Measurements from ENCODE around the gene PCNX2.

Gene PCNX2, protein sequence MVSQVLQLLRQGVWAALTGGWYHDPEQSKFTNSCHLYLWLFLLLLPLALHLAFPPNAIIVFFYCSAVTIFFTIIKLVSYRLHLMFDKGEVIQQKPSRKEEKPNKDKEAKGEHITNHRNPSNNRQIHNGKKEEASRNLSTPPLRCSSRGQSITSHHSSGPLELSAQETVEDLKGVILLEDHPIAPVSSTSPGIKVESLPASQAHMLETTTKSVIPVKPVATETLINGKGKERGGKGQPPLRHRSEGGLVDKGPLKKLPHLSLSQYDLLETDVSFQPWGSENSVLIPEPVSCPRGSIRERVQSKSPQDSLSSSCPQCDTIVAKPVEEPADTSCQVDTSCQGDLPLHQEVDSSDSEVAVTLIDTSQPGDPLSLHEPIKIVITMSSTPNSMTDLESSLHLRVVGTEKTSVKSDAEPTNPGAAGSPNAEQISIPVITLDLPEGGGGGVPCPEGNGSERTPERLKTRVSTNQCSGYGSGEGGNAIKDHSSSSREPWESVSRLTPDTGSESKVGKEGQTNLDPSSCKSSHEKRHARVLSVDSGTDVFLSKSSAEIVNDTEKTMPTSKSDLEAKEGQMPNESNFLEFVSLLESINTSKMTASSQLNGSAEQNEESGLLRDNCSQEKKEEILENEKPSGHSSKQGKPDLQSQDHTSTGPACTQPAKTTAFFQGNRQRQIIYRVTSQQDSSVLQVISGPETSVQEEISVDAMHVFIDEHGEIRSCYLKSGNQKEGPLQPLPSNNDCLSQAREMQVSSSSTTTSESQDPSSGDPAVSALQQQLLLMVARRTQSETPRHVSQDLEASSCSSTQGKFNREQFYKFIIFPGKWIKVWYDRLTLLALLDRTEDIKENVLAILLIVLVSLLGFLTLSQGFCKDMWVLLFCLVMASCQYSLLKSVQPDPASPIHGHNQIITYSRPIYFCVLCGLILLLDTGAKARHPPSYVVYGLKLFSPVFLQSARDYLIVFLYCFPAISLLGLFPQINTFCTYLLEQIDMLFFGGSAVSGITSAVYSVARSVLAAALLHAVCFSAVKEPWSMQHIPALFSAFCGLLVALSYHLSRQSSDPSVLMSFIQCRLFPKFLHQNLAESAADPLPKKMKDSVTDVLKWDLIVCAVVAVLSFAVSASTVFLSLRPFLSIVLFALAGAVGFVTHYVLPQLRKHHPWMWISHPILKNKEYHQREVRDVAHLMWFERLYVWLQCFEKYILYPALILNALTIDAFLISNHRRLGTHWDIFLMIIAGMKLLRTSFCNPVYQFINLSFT (N-terminal part only)

DNA sequence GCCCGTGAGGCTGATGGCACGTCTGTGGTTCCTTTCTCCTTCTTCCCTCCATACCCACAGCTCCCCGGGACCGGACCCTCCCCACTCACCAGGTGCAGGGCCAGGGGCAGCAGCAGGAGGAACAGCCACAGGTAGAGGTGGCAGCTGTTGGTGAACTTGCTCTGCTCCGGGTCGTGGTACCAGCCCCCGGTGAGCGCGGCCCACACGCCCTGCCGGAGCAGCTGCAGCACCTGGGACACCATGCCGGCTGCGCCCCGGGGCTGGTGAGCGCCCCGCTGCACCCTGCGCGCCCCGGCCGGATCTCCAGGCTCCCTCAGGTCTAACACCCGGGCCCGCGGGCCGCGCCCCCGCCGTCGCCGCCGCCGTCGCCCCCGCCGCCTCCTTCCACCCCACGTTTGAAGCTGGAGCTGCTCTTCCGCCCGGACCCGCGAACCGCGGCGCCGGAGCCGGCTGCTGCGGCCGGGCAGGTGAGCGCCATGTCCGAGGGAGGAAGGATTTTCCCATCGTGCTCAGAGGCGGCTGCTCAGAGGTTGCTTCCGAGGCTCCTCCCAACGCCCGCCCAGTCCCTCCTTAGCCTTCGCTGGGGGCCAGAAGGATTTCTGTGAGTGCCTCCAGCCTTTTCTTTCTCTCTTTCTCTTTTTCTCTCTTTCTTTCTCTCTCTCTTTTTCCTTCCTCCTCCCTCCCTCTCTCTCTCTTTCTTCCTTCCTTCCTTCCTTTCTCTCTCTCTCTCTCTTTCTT is at the start of gene PCNX2:
PCNX2 (minus strand) TSS at position 489 of the 738 bp plus-strand sequence; CDS start at position 242, 247 bp downstream.
- peak; percentile 68 for DNase-seq (ENCODE audit: low spot score)

- DNase-seq (ENCODE audit: low spot score), result no peak
Measured at GRCh38 chr1:233343262-233343661, 47.7 kb upstream of the PCNX2 start.

DNA sequence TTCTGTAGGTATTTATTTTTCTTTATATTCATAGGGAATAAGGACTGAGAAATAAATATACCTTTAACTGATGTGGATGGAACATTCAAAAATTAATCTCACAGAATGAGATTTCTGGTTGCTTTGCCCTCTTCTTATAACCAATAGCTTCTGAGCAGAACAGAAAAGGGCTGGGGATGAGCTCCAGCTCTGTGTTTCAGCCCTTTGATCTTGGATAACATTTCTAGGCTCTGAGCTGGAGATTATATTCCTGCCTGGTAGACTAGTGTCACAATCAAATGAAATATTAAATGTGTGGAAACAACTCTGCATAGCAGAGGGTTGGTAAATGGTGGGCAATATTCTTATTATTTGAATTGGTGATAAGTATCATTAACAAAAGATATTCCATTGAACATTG is 46.6 kb upstream of the PCNX2 start:
- DNase-seq (ENCODE audit: low spot score), result no peak

- no peak for DNase-seq (ENCODE audit: low spot score)
Measured at GRCh38 chr1:233340966-233341516, 45.5 kb upstream of the PCNX2 start.

GRCh38 chr1:233340031-233340555 is 44.6 kb upstream of the PCNX2 start:
- DNase-seq (ENCODE audit: low spot score), result no peak

- no peak for DNase-seq (ENCODE audit: low spot score)
Measured at GRCh38 chr1:233338102-233338501, 42.6 kb upstream of the PCNX2 start.

DNA sequence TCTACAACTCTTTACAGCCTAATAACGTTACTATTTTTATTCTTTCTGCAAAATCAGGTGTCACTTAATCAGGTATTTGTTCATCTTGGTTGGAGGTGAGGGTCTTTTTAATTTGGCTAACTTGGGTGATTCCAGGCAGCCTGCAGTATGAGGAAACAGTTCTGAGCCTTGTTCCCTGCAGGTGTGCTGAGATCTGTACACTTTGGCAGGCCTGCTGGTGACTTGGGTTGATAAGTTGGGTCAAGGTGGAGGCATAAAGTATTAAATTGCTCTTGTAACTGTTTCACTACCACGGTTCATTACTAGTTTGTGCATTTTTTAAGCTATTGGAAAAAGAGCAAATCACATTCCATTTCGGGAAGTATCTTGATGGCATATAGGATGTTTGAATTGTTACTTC is 42.0 kb upstream of the PCNX2 start:
- no peak for DNase-seq (ENCODE audit: low spot score)

DNA sequence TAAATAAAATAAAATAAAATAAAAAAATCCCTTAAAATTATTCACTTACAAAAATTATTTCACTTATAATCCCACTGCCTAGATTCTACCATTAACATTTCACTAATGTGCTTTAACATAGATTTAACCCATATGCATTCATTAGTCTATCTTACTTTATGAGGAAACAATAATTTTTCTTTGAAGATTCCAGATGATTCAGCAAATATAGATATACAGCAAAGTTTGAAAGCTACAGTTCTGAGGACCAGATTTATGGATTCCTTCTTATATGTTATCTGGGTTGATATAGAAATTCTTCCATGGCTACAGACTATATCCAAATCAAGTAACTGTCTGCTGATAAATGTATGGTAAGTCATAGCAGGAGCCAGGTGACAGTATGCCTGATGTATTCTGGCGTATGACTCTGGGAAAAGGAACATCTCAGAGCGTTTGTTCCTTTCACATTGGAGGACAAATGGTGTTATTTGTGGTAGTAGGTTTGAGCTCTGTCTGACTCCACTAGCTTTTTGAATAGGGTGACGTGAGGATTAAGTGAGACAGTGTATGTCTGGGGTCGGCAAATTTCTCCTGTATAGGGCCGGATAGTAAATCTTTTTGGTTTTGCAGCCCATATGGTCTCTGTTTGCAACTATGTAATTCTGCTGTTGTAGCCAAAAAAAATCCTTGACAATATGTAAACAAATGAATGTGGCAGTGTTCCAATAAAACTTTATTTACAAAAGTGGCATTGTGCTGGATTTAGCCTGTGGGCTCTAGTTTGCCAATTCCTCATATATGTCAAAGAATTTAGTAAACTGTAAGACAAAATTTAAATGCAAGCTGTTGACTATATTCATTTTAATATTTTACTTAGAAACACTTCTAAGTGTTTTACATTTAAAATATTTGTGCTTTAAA is 41.3 kb upstream of the PCNX2 start:
- DNase-seq (ENCODE audit: low spot score), result no peak

- DNase-seq (ENCODE audit: low spot score), result no peak
Measured at GRCh38 chr1:233334092-233334491, 38.6 kb upstream of the PCNX2 start.

DNA sequence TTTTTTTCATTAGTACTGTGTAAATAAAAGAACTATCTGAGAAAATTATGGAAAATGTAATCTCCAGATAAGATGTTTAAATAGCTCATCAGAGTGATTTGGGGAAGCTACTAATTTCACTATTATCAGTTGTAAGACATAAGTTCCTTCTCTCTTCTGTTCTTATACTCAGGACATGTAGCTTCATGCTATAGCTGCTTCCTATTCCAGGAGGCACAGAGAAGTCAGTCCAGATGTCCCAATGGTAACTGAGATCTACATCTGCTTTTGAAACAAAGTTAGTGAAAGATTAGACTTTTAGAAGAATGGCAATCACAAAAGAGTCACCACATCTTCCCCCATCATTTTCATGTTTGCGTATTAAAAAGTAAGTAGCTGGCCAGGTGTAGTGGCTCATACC is 37.6 kb upstream of the PCNX2 start:
- DNase-seq (ENCODE audit: low spot score), result no peak

DNA sequence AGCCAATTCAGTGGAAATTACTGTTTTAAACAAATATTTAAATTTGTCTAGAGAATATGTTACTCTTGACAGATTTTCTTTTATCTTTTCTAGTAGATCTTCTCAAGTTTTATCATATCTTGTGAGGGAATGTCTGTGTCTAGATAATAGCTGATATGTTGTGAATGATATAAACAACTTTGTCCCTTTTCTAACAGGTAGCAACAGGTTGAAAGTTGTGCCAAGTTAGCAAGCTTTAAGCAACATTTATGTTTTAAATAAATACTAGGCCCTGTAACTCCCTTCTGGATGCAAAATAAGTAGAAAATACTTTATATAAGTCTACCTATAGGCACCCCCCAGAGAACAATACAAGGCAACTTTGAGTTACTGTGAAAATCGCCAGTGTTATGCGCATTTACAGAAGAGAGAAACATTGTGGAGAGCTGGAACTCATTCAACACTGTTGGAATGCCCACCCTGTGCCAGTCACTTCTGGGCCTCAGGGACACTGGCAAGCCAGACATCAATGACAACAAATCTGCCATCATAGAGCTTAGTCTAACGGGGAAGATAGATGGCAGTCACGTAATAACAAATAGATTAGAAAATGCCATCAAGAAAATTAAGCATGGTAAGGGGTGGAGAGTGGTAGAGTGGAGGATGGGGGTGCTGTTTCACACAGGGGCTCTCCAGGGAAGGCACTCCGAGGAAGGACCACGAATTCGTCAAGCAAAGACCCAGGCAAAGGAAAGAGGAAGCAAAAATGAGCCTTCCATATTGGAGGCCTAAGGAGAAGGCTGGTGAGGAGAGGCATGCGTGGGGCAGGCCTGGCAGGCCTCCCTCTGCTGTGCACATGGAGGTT is 36.4 kb upstream of the PCNX2 start:
- DNase-seq (ENCODE audit: low spot score), result no peak

GRCh38 chr1:233328142-233328921 is 32.8 kb upstream of the PCNX2 start:
- DNase-seq (ENCODE audit: low spot score), result peak; percentile 2

DNA sequence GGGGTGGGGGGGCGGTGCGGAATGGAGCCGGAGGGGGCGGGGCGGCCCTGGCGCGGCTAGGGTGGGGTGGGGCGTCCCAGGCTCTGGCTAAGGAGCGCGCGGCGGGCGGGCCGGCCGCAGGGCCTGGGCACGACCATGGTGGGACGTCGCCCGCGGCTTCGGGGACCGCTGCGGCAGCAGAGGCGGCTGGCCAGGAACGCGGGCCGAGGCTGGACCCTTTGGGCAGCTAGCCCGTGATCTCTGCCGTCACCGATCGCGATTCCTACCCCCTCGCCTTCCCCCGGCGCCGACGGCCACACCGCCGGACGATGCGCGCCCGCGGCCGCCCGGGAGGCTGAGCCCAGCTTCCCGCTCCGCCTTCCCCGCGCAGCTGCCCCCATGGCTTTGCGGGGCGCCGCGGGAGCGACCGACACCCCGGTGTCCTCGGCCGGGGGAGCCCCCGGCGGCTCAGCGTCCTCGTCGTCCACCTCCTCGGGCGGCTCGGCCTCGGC is 32.2 kb upstream of the PCNX2 start, which contains the start of gene MAP3K21:
MAP3K21 (plus strand) TSS at position 74 of the 491 bp plus-strand sequence; CDS start at position 379, 305 bp downstream.
- DNase-seq (ENCODE audit: low spot score), result no peak

- peak; percentile 95 for DNase-seq (ENCODE audit: low spot score)
Measured at GRCh38 chr1:233326811-233327650, 31.5 kb upstream of the PCNX2 start.

- DNase-seq (ENCODE audit: low spot score), result no peak
Measured at GRCh38 chr1:233326319-233326718, 30.8 kb upstream of the PCNX2 start.

GRCh38 chr1:233323718-233324117 is 28.2 kb upstream of the PCNX2 start:
- no peak for DNase-seq (ENCODE audit: low spot score)

DNA sequence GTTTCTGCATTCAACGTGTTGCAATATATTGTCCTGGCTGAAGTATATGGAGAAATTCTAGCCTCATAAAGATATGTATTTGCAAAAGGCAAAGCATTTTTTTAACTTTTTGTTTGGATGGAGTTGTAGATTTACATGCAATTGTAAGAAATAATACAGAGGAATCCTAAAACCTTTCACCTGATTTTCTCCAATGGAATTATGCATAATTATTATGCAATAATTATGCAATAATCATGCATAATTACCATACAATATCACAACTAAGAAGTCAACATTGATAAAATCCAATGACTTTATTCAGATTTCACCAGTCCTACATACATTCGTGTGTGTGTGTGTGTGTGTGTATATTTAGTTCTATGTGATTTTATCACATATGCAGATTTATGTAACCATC is 24.5 kb upstream of the PCNX2 start:
- DNase-seq (ENCODE audit: low spot score), result no peak
